ENCODE measurements around the gene GXYLT2. TPM values are rescaled to one million over a fixed set of nuclear protein-coding genes. Genes with fewer than 3 reads are reported as not detected.

The GXYLT2 gene
- polyA plus RNA-seq, 3 donors: 13.9 to 19.2 (median 14.7) TPM

DNA sequence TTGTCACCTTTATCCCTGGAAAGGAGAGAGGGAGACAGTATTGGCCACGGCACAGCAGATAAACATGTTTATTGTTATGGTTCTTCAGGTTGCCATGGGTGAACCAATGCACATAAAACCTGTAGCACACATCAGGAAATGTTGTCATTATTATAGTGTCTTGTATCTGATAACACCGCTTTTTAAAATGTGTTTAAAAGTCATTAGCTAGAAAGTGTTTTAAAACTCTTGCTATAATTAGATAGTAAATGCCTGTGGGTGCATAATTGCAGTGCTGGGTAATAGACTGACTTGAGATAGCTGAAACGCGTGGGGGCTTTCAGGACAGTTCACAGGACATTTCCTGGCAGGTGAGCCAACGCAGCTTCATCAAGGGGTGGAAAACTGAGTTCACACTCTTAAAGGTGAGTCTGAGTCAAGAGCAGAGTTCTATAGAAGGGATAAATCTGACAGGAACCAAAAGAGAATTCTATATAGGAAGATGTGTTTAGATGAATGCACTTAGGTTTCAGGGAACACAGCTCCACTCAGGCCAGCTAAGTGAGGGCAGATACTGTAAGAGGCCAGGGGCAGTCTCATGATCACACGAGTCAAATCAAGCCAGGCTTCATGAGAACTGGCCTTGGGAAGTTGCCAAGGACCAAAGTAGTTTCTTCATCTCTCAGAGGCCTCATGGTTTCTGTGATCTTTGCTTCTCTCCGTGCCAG is 73.1 kb downstream of the GXYLT2 start:
- DNase-seq (ENCODE audit: extremely low read depth in 1 of 11, low read depth in 9 of 11, low spot score in 4 of 11): peak in 1 of 11 donors; percentile 16

- no peak for DNase-seq (ENCODE audit: extremely low read depth in 1 of 11, low read depth in 9 of 11, low spot score in 4 of 11)
These were observed 73.9 kb downstream of the GXYLT2 start for GRCh38 chr3:72961752-72962151.

DNA sequence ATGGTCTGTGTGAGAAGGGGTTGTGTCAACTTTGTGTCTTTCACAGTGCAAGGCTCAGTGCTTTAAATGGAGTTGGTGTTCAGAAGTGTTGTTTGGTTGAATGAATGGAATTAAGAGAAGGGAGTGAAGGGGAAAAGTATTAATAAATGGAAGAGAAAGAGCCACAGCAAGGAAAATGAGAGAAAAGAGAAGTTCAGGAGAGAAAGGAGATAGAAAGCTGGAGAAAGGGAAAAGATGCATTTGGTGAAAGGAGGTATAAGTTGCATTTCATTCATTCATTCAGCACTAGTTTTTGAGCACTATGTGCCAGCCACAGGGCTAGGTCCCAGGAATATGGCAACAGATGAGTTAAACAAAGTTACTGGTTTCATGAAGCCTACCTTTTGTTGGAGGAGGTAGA is 74.5 kb downstream of the GXYLT2 start:
- DNase-seq (ENCODE audit: extremely low read depth in 1 of 11, low read depth in 9 of 11, low spot score in 4 of 11): no peak

DNA sequence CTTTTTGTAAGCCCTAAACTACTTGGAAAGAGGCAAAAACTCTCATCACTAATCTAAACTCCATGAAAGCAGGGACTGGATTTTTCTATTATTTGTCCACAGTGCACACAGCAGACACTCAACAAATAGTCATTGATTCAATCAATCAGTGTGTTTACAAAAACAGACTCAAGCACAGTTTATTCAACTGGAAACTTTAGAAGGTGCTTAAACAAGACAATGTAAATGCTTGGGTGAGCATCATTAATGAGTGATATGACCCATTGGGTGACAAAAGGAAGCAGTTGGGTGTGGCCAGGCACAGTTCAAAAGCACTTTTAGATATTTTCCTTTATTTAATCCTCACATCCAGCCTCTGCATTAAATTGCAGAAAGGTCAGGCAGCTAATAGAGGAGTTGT is 76.8 kb downstream of the GXYLT2 start:
- no peak for DNase-seq (ENCODE audit: extremely low read depth in 1 of 11, low read depth in 9 of 11, low spot score in 4 of 11)

GRCh38 chr3:72968266-72968664 is 80.4 kb downstream of the GXYLT2 start:
- DNase-seq (ENCODE audit: extremely low read depth in 1 of 11, low read depth in 9 of 11, low spot score in 4 of 11): no peak

DNA sequence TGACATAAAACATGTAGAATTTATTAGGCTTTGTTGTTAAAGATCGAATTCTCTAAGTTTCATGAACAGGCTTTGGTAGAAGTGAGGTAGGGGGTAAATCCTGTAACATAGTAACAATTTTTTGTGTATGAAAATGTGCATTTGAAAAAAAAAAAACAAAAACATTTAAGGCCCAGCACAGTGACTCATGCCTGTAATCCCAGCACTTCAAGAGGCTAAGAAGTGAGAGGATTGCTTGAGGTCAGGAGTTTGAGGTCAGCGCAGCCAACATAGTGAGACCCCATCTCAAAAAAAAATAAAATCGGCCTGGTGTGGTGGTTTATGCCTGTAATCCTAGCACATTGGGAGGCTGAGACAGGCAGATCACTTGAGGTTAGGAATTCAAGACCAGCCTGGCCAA is 81.9 kb downstream of the GXYLT2 start:
- no peak for DNase-seq (ENCODE audit: extremely low read depth in 1 of 11, low read depth in 9 of 11, low spot score in 4 of 11)

GRCh38 chr3:72970942-72971341 is 83.1 kb downstream of the GXYLT2 start:
- DNase-seq (ENCODE audit: extremely low read depth in 1 of 11, low read depth in 9 of 11, low spot score in 4 of 11): no peak

DNA sequence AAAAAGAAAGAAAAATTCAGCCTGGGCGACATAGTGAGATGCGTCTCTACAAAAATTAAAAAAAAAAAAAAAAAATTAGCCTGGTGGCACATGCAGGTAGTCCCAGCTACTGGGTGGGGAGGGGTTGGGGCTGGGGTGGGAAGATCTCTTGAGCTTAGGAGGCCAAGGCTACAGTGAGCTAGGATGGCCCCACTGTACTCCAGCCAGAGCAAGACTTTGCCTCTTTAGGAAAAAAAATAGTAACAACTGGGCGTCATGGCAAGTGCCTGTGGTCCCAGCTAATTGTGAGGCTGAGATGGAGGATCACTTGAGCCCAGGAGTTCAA is 84.8 kb downstream of the GXYLT2 start:
- no peak for DNase-seq (ENCODE audit: extremely low read depth in 1 of 11, low read depth in 9 of 11, low spot score in 4 of 11)

- DNase-seq (ENCODE audit: extremely low read depth in 1 of 11, low read depth in 9 of 11, low spot score in 4 of 11): no peak
These were observed 85.3 kb downstream of the GXYLT2 start for GRCh38 chr3:72973031-72973723.

GRCh38 chr3:72973786-72974185 is 85.9 kb downstream of the GXYLT2 start:
- DNase-seq (ENCODE audit: extremely low read depth in 1 of 11, low read depth in 9 of 11, low spot score in 4 of 11): no peak

DNA sequence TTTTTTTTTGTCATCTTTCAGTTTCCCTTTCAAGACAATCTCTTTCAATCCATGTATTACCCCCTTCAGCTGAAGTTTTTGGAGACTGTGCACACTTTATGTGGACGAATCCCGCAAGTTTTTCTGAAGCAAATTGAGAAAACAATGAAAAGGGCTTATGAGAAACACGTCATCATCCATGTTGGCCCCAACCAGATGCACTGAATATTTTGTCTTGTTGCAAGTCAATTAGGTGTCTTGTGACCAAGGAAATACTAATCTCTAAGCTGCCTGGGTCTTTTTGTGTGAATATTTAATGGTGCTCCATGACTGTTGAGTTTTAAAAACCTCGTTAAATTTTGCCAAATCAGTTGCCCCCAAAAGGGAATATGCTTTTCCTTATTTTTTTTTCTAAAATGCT is 87.1 kb downstream of the GXYLT2 start:
- no peak for DNase-seq (ENCODE audit: extremely low read depth in 1 of 11, low read depth in 9 of 11, low spot score in 4 of 11)

GRCh38 chr3:72976281-72976741 is 88.5 kb downstream of the GXYLT2 start:
- DNase-seq (ENCODE audit: extremely low read depth in 1 of 11, low read depth in 9 of 11, low spot score in 4 of 11): no peak

GRCh38 chr3:72977060-72977808 is 89.4 kb downstream of the GXYLT2 start:
- DNase-seq (ENCODE audit: extremely low read depth in 1 of 11, low read depth in 9 of 11, low spot score in 4 of 11): no peak

- no peak for DNase-seq (ENCODE audit: extremely low read depth in 1 of 11, low read depth in 9 of 11, low spot score in 4 of 11)
These were observed 94.9 kb downstream of the GXYLT2 start for GRCh38 chr3:72982609-72983366.

- no peak for DNase-seq (ENCODE audit: extremely low read depth in 1 of 11, low read depth in 9 of 11, low spot score in 4 of 11)
These were observed 97.7 kb downstream of the GXYLT2 start for GRCh38 chr3:72985576-72985975.

DNA sequence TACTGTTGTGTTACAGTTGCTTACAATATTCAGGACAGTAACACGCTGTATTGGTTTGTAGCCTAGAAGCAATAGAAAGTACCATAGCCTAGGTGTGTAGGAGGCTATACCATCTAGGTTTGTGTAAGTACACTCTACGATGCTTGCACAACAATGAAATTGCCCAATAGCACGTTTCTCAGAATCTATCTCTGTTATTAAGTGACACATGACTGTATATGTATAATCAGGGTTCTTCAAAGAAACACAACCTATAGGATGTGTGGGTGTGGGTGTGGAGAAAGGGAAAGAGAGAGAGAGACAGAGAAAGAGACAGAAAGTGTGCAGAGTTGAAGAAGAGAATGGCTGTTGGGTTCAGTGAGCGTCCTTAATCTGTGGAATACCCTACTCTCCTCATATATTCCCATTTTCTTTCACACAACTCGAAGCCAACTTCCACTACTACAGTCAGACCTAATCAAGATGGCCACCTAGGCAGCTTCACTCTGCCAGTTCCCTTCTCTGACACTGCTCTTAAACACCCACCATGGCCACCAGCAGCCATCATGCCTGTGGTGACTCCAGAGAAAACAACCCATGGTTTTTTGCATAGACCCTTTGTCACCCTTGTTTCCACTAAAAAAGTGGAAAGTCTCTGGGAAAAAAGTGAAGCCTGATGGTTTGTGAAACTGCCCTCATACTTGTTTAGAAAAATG is 103.0 kb downstream of the GXYLT2 start:
- DNase-seq (ENCODE audit: extremely low read depth in 1 of 11, low read depth in 9 of 11, low spot score in 4 of 11): no peak

- no peak for DNase-seq (ENCODE audit: extremely low read depth in 1 of 11, low read depth in 9 of 11, low spot score in 4 of 11)
These were observed 103.7 kb downstream of the GXYLT2 start for GRCh38 chr3:72991522-72991921.

DNA sequence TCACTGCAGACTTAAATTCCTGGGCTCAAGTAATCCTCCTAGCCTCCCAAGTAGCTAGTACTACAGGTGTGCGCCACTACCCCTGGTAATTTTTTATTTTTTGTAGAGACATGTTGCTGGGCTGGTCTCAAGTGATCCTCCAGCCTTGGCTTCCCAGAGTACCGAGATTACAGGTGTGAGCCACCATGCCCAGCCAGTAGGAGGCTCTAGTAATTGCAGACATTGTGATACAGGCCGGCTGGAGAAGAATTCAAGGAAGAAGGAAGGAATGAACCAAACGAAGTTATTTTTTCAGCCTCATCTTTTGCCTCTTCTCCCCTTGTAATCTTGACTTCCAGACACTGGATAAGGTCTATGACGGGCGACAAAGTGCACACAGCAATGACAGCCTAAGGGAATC is 105.5 kb downstream of the GXYLT2 start:
- DNase-seq (ENCODE audit: extremely low read depth in 1 of 11, low read depth in 9 of 11, low spot score in 4 of 11): no peak

DNA sequence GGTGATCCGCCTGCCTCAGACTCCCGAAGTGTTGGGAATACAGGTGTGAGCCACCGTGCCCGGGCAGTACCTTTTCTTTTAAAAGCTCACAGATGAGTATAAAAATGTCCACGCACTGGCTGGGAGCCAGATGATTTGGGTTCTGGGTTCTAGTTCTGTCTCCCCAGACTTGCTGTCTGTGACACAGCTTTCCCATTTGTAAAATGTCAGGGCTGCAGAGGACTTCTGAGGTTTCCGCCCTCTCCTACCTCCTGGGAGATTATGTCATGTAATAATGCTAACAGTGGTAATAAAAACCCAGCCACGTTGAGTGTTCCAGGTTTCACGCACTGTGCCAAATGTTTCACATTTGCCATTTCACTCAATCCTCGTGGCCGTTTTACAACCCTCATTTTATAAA is 107.5 kb downstream of the GXYLT2 start:
- DNase-seq (ENCODE audit: extremely low read depth in 1 of 11, low read depth in 9 of 11, low spot score in 4 of 11): no peak

Data from renal cortex interstitium (tissue), 11 donors.